Lower lobe of right lung (tissue), 2 donors: ENCODE measurements around the gene RAB3GAP2. TPM values are rescaled to one million over a fixed set of nuclear protein-coding genes. Genes with fewer than 3 reads are reported as not detected.
"Not testable (repeated sequence)": the region's sequence is repeated elsewhere in the genome, so short reads cannot be mapped to it uniquely, and the experiment has no call there.

Experiments used
- ATAC-seq, 2 donors: fragments of 200-7000 bp; cut with Tn5 transposase; one replicate each; pipeline ENCODE4 v1.9.1; 2020 to 2022; ENCODE audit warnings: mild to moderate bottlenecking in 2 of 2, moderate library complexity in 2 of 2
- DNase-seq: peaks from one replicate; pipeline ENCODE4 v3.0.0-alpha.2; 2020
- H3K27ac ChIP-seq: fragments of 200-600 bp; one replicate; pipeline ENCODE4 v1.8.0; 2022
- H3K27me3 ChIP-seq: fragments of 200-600 bp; one replicate; pipeline ENCODE4 v1.8.0; 2022; ENCODE audit warnings: low read depth
- H3K36me3 ChIP-seq: fragments of 200-600 bp; one replicate; pipeline ENCODE4 v1.8.0; 2022; ENCODE audit warnings: mild to moderate bottlenecking
- H3K4me1 ChIP-seq: fragments of 200-600 bp; one replicate; pipeline ENCODE4 v1.8.0; 2022
- H3K4me3 ChIP-seq: fragments of 200-600 bp; one replicate; pipeline ENCODE4 v1.8.0; 2022; ENCODE audit warnings: mild to moderate bottlenecking
- H3K9me3 ChIP-seq: fragments of 200-600 bp; one replicate; pipeline ENCODE4 v1.8.0; 2022
- CTCF ChIP-seq: fragments of 200-600 bp; IDR thresholded peaks from one replicate; pipeline ENCODE4 v1.8.0; 2022; ENCODE audit warnings: antibody characterized with exemption, mild to moderate bottlenecking
- intact Hi-C: fragments of 100-400 bp; cut with DNase I; formaldehyde crosslinking; loops from one replicate; pipeline ENCODE4 v1.11.0; 2022
- total RNA-seq: library from RNA; stranded (reverse); fragmentation: NEBNext Ultra II Directional; extraction: Animal tissue kit (Norgen Biotek cat#: 25700); gene quantifications from one replicate; pipeline ENCODE4 v1.2.1, GENCODE V29; 2021
- donor health status: DM: no; HTN: yes; CAD: no; lungs with severe emphysema.

Gene RAB3GAP2
- total RNA-seq, 1 donor from 2014 or later = 36.1 TPM

DNA sequence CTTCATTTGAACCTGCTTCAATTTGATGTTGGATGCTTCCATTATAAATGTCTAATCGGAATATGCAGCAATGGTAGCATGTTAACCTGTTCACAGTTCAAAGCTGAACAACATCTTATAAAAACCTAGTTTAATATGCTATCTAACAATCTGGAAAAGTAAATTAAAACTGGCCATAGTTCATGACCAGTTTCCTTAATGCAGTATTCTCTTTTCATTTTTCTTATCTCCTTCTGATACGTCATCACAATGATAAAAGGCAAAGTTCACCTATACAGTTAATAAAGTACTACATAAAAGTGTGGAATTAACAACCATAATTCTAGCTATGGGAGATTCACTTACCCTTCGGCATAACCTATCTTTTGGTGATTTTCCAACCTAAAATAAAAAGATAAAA lies 113.2 kb downstream of the RAB3GAP2 start:
- peaks cover 90% of the 10 kb centered on the region for H3K36me3 ChIP-seq
- no peak for DNase-seq

GRCh38 chr1:220158530-220158929 lies 113.7 kb downstream of the RAB3GAP2 start:
- ATAC-seq, H3K9me3 ChIP-seq, DNase-seq, H3K4me1 ChIP-seq, H3K27me3 ChIP-seq, H3K27ac ChIP-seq, intact Hi-C loops, H3K4me3 ChIP-seq: not testable (repeated sequence)
- H3K36me3 ChIP-seq = peaks cover 90% of the 10 kb centered on the region

More for the DNA sequence above, 113.2 kb downstream of the RAB3GAP2 start:
- TF ChIP-seq CTCF = no peak
- Histone ChIP-seq H3K27ac (no peak overlapping the region), H3K27me3 (no peaks in the 10 kb centered on the region), H3K4me3 (no peak overlapping the region), H3K9me3 (no peaks in the 10 kb centered on the region), H3K4me1 (no peaks in the 10 kb centered on the region)
- ATAC-seq = no peak
- intact Hi-C loops = no loop called here

- Histone ChIP-seq H3K4me3 (no peak overlapping the region), H3K36me3 (peaks cover 96% of the 10 kb centered on the region), H3K27me3 (no peaks in the 10 kb centered on the region), H3K27ac (no peak overlapping the region), H3K4me1 (no peaks in the 10 kb centered on the region), H3K9me3 (no peaks in the 10 kb centered on the region)
- no peak for TF ChIP-seq CTCF
- intact Hi-C loops = no loop called here
- ATAC-seq (no peak), DNase-seq (no peak)
Observed at GRCh38 chr1:220157738-220158137, 114.5 kb downstream of the RAB3GAP2 start.

DNA sequence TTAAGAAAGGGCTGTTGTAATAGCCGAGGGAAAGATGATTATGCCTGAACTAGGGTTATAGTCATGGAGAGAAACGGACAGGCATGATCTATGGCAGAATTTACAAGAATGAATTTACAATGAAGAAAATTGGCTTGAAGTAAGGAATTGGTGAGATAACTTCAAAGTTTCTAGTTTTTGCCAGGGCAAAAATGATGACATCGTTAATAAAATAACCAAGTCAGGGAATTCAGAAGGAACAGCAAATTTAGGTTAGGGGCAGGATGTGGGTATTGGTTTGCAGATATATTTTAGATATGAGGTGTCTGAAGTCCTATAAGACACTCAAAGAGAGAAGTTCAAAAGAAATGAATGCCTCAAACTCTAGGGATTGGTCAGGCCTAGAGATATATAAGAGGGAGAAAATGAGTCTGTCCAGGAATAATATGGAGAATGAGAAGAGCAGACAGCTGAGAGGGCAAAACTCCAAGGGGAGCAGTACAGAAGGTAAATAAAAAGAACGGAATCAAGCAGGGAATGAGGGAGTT lies 115.6 kb downstream of the RAB3GAP2 start:
- Histone ChIP-seq H3K9me3 (no peaks in the 10 kb centered on the region), H3K4me1 (no peaks in the 10 kb centered on the region), H3K4me3 (no peak overlapping the region), H3K27ac (no peak overlapping the region), H3K27me3 (no peaks in the 10 kb centered on the region), H3K36me3 (peaks cover 96% of the 10 kb centered on the region)
- intact Hi-C loops = no loop called here
- DNase-seq = no peak
- no peak for ATAC-seq
- no peak for TF ChIP-seq CTCF

DNA sequence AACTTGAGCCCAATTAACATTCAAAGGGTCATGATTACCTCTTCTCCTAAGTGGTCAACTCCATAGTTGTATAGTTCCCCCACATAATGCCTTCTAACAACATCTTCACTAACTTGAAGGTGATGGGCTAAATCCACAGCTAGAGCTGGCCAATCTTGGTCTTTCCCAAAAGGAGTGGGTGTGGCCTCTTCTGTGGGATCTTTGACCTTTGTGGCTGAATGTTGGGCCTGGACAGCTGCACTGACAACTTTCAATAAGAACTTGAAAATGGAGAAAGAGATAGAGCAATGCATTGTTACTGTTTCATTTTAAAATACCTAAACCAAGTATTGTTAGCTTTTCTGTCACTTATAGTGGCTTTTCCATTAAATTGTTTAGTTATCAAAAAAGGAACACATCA lies 119.1 kb downstream of the RAB3GAP2 start:
- no peak for DNase-seq
- no peak for ATAC-seq
- intact Hi-C loops = no loop called here
- no peaks in the 10 kb centered on the region for H3K27me3 ChIP-seq
- H3K9me3 ChIP-seq = no peaks in the 10 kb centered on the region
- H3K4me3 ChIP-seq = no peak overlapping the region
- TF ChIP-seq CTCF = no peak
- H3K4me1 ChIP-seq = no peaks in the 10 kb centered on the region
- H3K36me3 ChIP-seq = peaks cover 81% of the 10 kb centered on the region
- no peak overlapping the region for H3K27ac ChIP-seq

GRCh38 chr1:220151454-220151853 lies 120.8 kb downstream of the RAB3GAP2 start:
- intact Hi-C loops = no loop called here
- Histone ChIP-seq H3K27ac (no peak overlapping the region), H3K9me3 (no peaks in the 10 kb centered on the region), H3K4me3 (no peak overlapping the region), H3K27me3 (no peaks in the 10 kb centered on the region), H3K4me1 (no peaks in the 10 kb centered on the region), H3K36me3 (peaks cover 81% of the 10 kb centered on the region)
- no peak for TF ChIP-seq CTCF
- no peak for DNase-seq
- ATAC-seq = no peak
